ENCODE results near the gene GRK5.

Gene GRK5

DNA sequence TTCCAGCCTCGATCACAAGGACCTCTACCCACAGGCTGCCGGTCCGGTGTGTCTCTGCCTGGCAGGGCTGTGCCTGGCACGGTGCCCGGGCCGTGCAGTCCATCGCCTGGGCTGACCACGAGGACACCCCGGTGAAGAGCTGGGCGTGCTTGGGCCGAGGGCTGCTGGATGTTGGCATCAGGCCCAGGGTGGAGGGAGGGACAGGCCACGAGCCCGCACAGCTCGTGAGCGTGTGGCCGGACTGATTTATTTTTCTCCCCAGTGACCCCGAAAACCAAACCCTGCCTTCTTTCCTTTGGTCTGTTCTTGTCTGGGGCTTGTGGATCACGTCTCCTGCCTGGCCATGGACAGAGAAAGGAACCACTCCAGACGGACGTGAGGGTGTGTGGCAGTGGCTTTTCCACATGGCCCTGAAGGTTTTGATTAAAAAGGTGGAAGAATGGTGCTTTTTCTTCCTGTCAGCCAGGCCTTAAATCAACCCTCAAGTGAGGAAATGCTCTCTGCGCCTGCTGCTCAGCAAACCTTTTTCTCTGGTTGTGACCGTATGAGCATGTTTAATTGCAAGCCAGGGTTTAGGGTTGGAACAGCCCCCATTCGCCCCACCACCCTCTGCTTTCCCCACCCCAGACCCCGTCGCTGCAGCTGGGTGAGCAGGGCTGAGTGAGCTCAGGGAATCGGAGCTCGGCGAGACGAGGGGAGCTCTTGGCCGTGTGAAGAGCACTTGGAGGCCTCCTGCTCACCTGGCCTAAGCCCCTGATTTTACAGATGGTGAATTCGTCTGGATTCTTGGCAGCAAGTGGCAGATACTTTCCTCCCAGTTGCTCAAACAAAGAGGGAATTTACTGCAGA, 205.1 kb downstream of the GRK5 start:
- no peak for TF ChIP-seq CTCF (IDR thresholded peaks at IDR 0.05; ENCODE audit: low read depth, low read length, missing control alignments)

DNA sequence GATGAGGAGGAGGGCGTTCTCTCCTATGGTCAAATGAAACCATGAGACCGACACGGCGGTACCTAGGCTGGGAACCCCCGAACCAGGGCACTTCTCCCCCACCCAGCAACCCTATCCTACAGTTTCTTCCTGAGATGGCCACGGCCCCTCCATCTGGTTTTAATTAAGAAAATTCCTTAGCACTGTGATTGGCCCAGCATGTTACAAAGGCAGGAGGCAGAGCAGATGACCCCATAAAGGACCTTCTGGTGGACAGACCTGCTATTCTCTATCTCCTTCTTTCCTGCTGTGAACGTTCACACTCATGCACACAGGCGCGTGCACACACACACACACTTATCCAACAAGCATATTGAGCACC, 205.7 kb downstream of the GRK5 start:
- TF ChIP-seq CTCF (IDR thresholded peaks at IDR 0.05; ENCODE audit: low read depth, low read length, missing control alignments) = no peak
- peak; percentile 62 for DNase-seq (ENCODE audit: extremely low read depth, low read depth)
- H3K4me3 ChIP-seq (replicated peaks; ENCODE audit: low read depth, low read length) = no peak overlapping the region

More for the DNA sequence above, 205.1 kb downstream of the GRK5 start:
- no peak overlapping the region for H3K4me3 ChIP-seq (replicated peaks; ENCODE audit: low read depth, low read length)
- DNase-seq (ENCODE audit: extremely low read depth, low read depth) = peak; percentile 50

DNA sequence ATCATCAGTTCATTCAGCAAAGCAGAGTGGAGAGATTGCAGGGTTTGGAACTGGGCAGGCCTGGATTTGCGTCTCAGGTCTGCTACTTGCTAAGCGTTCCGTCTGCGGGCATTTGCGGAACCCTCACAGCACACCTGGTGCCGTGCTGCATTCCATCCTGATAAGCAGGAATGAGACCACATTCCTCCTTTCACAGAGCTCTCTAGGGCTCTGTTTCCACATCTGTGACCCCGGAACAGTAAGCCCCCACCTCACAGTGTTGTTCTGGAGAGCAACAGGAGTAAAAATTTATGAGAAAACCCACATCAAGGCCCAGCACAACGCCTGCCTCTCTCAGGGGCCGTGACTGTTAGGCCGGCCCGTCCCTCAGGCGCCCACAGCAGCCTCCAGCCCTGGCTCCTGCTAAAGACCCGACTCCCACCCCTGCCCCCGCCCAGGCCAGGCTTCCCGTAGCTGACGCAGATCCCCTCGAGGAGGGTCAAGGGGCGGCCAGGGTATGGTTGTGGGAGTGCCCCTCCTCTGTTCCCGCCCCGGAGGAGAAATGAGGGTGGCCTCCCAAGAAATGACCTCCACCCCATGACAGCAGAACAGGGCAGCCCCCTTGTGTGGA, 206.2 kb downstream of the GRK5 start:
- no peak overlapping the region for H3K4me3 ChIP-seq (replicated peaks; ENCODE audit: low read depth, low read length)
- no peak for DNase-seq (ENCODE audit: extremely low read depth, low read depth)
- no peak for TF ChIP-seq CTCF (IDR thresholded peaks at IDR 0.05; ENCODE audit: low read depth, low read length, missing control alignments)

GRCh38 chr10:119414081-119414611, 206.8 kb downstream of the GRK5 start:
- no peak overlapping the region for H3K4me3 ChIP-seq (replicated peaks; ENCODE audit: low read depth, low read length)
- DNase-seq (ENCODE audit: extremely low read depth, low read depth) = no peak
- TF ChIP-seq CTCF (IDR thresholded peaks at IDR 0.05; ENCODE audit: low read depth, low read length, missing control alignments) = no peak

DNA sequence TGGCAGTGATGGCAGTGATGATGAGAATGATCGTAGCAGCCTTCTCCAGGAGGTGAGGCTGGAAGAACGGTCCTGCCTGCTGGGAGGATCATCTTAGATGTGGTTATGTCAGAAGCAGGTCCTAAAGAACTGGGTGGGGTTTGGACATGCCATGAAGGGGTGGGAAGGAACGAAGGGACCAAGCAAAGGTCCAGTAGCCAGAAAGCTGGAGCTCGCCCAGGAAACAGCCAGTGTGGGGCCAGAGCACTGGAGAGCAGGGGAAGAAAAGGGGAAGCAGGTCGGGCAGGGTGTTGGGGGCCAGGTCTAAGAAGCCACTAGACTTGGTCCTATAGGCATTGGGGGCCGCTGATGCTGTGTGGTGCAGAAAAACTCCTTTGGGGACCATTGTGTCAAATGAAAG, 207.8 kb downstream of the GRK5 start:
- no peak for TF ChIP-seq CTCF (IDR thresholded peaks at IDR 0.05; ENCODE audit: low read depth, low read length, missing control alignments)
- no peak overlapping the region for H3K4me3 ChIP-seq (replicated peaks; ENCODE audit: low read depth, low read length)

GRCh38 chr10:119415536-119416503, 208.4 kb downstream of the GRK5 start:
- no peak overlapping the region for H3K4me3 ChIP-seq (replicated peaks; ENCODE audit: low read depth, low read length)
- no peak for TF ChIP-seq CTCF (IDR thresholded peaks at IDR 0.05; ENCODE audit: low read depth, low read length, missing control alignments)
- DNase-seq (ENCODE audit: extremely low read depth, low read depth) = no peak

More for the DNA sequence above, 207.8 kb downstream of the GRK5 start:
- DNase-seq (ENCODE audit: extremely low read depth, low read depth) = no peak
